Keratinocyte (primary cell): ENCODE data around the gene F8. TPM values are rescaled to one million over a fixed set of nuclear protein-coding genes. Genes with fewer than 3 reads are reported as not detected.

Source experiments
- DNase-seq: peaks from one replicate; pipeline ENCODE4 v3.0.0-alpha.2; 2011; ENCODE audit warnings: low read depth, missing footprints, low spot score
- FAIRE-seq: peaks from 2 replicates; lab custom pipeline; 2011; peaks lifted over from hg19 to GRCh38; lab: Jason Lieb, UNC
- H2AFZ ChIP-seq: 2 replicates; pipeline ENCODE4 v1.6.0; 2012; ENCODE audit warnings: low read length, control low read depth, inconsistent platforms; ENCODE audit not compliant: control insufficient read depth
- H3K27ac ChIP-seq: 2 replicates; pipeline ENCODE4 v1.5.1; 2011; ENCODE audit warnings: low read length; ENCODE audit not compliant: control insufficient read depth, insufficient read depth
- H3K27me3 ChIP-seq: 3 replicates; pipeline ENCODE4 v1.6.0; 2011; ENCODE audit warnings: low read length; ENCODE audit not compliant: control insufficient read depth, insufficient read depth; ENCODE audit errors: extremely low read depth
- H3K36me3 ChIP-seq, 2 experiments: 2 replicates in 1 of 2; 3 replicates in 1 of 2; pipeline ENCODE4 v1.5.1; 2011; ENCODE audit warnings: low read length in 2 of 2, mild to moderate bottlenecking in 1 of 2; ENCODE audit not compliant: control insufficient read depth in 2 of 2, insufficient read depth in 2 of 2; ENCODE audit errors: extremely low read depth in 1 of 2
- H3K4me1 ChIP-seq: 3 replicates; pipeline ENCODE4 v1.5.1; 2011; ENCODE audit warnings: low read length; ENCODE audit not compliant: control insufficient read depth, insufficient read depth; ENCODE audit errors: extremely low read depth
- H3K4me2 ChIP-seq: 3 replicates; pipeline ENCODE4 v1.6.0; 2011; ENCODE audit warnings: low read depth, low read length; ENCODE audit not compliant: control insufficient read depth, insufficient read depth; ENCODE audit errors: extremely low read depth
- H3K4me3 ChIP-seq, 3 experiments: fragments of 200-600 bp in 1 of 3; sonication (generic) in 1 of 3; 2 replicates in 2 of 3; 3 replicates in 1 of 3; pipeline ENCODE4 v1.5.1; 2011 to 2016; ENCODE audit warnings: low read length in 3 of 3, mild to moderate bottlenecking in 3 of 3, control low read depth in 2 of 3, inconsistent platforms in 1 of 3, low read depth in 1 of 3, mixed read lengths in 1 of 3, mixed run types in 1 of 3, moderate library complexity in 1 of 3; ENCODE audit not compliant: control insufficient read depth in 2 of 3, insufficient read depth in 2 of 3; ENCODE audit errors: extremely low read depth in 1 of 3
- H3K79me2 ChIP-seq: 2 replicates; pipeline ENCODE4 v1.6.0; 2012; ENCODE audit warnings: low read length; ENCODE audit not compliant: control insufficient read depth, insufficient read depth
- H3K9ac ChIP-seq: 3 replicates; pipeline ENCODE4 v1.6.0; 2011; ENCODE audit warnings: low read length; ENCODE audit not compliant: control insufficient read depth, insufficient read depth; ENCODE audit errors: extremely low read depth
- H3K9me1 ChIP-seq: 3 replicates; pipeline ENCODE4 v1.6.0; 2011; ENCODE audit warnings: low read length; ENCODE audit not compliant: control insufficient read depth, insufficient read depth; ENCODE audit errors: extremely low read depth
- H3K9me3 ChIP-seq: 2 replicates; pipeline ENCODE4 v1.5.1; 2012; ENCODE audit warnings: low read depth, low read length; ENCODE audit not compliant: control insufficient read depth
- H4K20me1 ChIP-seq: 3 replicates; pipeline ENCODE4 v1.6.0; 2011; ENCODE audit warnings: low read length; ENCODE audit not compliant: control insufficient read depth, insufficient read depth; ENCODE audit errors: extremely low read depth
- EZH2 ChIP-seq: IDR thresholded peaks from one replicate; pipeline ENCODE4 v1.6.1; 2012; ENCODE audit warnings: inconsistent platforms, mild to moderate bottlenecking, low read length, moderate library complexity
- dilution Hi-C: fragments of 300-500 bp; cut with MboI; formaldehyde crosslinking; loops from one replicate; pipeline ENCODE4 v1.7.0; 2020; ENCODE audit warnings: low sequenced_read_pairs; ENCODE audit not compliant: extremely low pct_ligation_motif_present
- polyA plus RNA-seq, 5 experiments: library from polyadenylated mRNA; depleted of rRNA in 3 of 5; stranded (reverse) in 3 of 5; stranded (forward) in 1 of 5; unstranded in 1 of 5; fragments of >200 nt; gene quantifications; 1 replicate in 1 of 5; 2 replicates in 3 of 5; 3 replicates in 1 of 5; pipeline versions ENCODE4 v1.2.1 to v1.2.3, GENCODE V29; 2011 to 2012; ENCODE audit warnings: missing spikeins in 2 of 5, low read depth in 1 of 5, low replicate concordance in 1 of 5
- TF ChIP-seq, protein P1 (sequence below), 3 experiments: IDR thresholded peaks in 1 of 3; conservative IDR thresholded peaks in 1 of 3; optimal IDR thresholded peaks in 1 of 3; 2 replicates in 2 of 3; 3 replicates in 1 of 3; pipeline versions ENCODE3 to v1.5.1; 2011; ENCODE audit warnings: low read length in 3 of 3, mild to moderate bottlenecking in 3 of 3, moderate library complexity in 2 of 3, control low read depth in 1 of 3, inconsistent platforms in 1 of 3; ENCODE audit not compliant: insufficient read depth in 2 of 3; ENCODE audit errors: extremely low read depth in 1 of 3

Gene F8
- polyA plus RNA-seq, 1 donor (not counting 4 experiments of a cell fraction or from before 2014, with no cell fraction given): 1.3 TPM

DNA sequence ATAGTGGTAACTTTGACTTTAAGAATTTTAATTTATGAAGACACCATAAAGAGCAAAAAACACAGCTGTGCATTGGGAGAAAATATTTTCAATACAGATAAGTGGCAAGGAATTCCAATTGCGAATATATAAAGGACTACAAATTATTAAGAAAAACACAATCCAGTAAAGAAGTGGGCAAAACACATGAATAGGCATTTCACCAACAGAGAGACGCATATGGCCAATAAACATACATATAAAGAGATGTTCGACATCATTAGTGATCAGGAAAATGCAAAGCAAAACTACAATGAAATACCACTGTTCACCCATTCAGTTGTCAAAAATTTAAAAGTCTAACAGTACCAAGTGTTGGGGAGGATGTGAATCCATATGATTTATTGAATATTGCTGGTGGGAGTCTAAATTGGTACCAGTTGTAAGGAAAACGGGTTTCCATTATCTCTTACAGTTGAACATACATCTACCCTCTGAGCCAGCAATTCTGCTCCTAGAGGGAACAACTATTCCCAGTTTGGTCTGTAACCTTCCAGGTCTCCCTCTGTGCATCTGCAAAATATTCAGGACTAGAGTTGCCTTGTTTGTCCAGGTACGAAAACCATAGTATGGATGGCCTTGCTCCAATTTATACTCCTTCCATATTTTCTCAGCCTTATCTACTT, 215.6 kb downstream of the F8 start:
- FAIRE-seq (no peak), DNase-seq (no peak)
- Histone ChIP-seq H3K9me3 (no peaks in the 10 kb centered on the region), H3K4me3 (no peak overlapping the region), H3K27me3 (no peaks in the 10 kb centered on the region), H3K4me1 (peaks cover 7% of the 10 kb centered on the region), H2AFZ (no peak overlapping the region), H3K36me3 (no peaks in the 10 kb centered on the region), H3K9me1 (no peaks in the 10 kb centered on the region), H3K27ac (no peak overlapping the region), H3K4me2 (no peak overlapping the region), H3K9ac (no peak overlapping the region), H4K20me1 (no peaks in the 10 kb centered on the region), H3K79me2 (no peaks in the 10 kb centered on the region)
- TF ChIP-seq, protein P1, sequence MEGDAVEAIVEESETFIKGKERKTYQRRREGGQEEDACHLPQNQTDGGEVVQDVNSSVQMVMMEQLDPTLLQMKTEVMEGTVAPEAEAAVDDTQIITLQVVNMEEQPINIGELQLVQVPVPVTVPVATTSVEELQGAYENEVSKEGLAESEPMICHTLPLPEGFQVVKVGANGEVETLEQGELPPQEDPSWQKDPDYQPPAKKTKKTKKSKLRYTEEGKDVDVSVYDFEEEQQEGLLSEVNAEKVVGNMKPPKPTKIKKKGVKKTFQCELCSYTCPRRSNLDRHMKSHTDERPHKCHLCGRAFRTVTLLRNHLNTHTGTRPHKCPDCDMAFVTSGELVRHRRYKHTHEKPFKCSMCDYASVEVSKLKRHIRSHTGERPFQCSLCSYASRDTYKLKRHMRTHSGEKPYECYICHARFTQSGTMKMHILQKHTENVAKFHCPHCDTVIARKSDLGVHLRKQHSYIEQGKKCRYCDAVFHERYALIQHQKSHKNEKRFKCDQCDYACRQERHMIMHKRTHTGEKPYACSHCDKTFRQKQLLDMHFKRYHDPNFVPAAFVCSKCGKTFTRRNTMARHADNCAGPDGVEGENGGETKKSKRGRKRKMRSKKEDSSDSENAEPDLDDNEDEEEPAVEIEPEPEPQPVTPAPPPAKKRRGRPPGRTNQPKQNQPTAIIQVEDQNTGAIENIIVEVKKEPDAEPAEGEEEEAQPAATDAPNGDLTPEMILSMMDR (optimal IDR thresholded peaks at IDR 0.05 in 1 of 3, IDR thresholded peaks at IDR 0.05 in 1 of 3, conservative IDR thresholded peaks at IDR 0.05 in 1 of 3; ENCODE audit: extremely low read depth in 1 of 3, insufficient read depth in 2 of 3, low read length in 3 of 3): no peak
- no peak for TF ChIP-seq EZH2
- dilution Hi-C loops: no loop called here

GRCh38 chrX:154805696-154806091, 216.8 kb downstream of the F8 start:
- Histone ChIP-seq H3K4me1 (peaks cover 7% of the 10 kb centered on the region), H3K27me3 (no peaks in the 10 kb centered on the region), H4K20me1 (no peaks in the 10 kb centered on the region), H3K4me2 (peak overlapping the region; percentile 79), H3K36me3 (no peaks in the 10 kb centered on the region), H3K9ac (peak overlapping the region; percentile 52), H3K9me3 (no peaks in the 10 kb centered on the region), H3K4me3 (peak overlapping the region; percentile 46 to 63 (median 52)), H3K27ac (no peak overlapping the region), H3K79me2 (no peaks in the 10 kb centered on the region), H3K9me1 (no peaks in the 10 kb centered on the region), H2AFZ (peak overlapping the region; percentile 49)
- dilution Hi-C loops: no loop called here
- no peak for DNase-seq
- TF ChIP-seq, protein P1 (optimal IDR thresholded peaks at IDR 0.05 in 1 of 3, IDR thresholded peaks at IDR 0.05 in 1 of 3, conservative IDR thresholded peaks at IDR 0.05 in 1 of 3; ENCODE audit: extremely low read depth in 1 of 3, insufficient read depth in 2 of 3, low read length in 3 of 3): no peak
- TF ChIP-seq EZH2: no peak
- FAIRE-seq: no peak
